GM10266 (cell line): ENCODE measurements around the gene PDE7B.

ENCODE experiments used
- DNase-seq: peaks from one replicate; pipeline ENCODE4 v3.0.0; 2012; ENCODE audit errors: extremely low spot score
- CTCF ChIP-seq: IDR thresholded peaks from 2 replicates; pipeline ENCODE4 v1.5.1; 2012; ENCODE audit warnings: mild to moderate bottlenecking, low read depth; ENCODE audit not compliant: control insufficient read depth, insufficient read depth; ENCODE audit errors: missing control alignments

PDE7B gene

GRCh38 chr6:135902756-135903331 is 51.3 kb downstream of the PDE7B start:
- no peak for TF ChIP-seq CTCF
- DNase-seq, result no peak

- DNase-seq, result no peak
- TF ChIP-seq CTCF, result no peak
Measured at GRCh38 chr6:135904666-135905065, 53.2 kb downstream of the PDE7B start.

GRCh38 chr6:135905604-135906300 is 54.3 kb downstream of the PDE7B start:
- DNase-seq, result no peak
- no peak for TF ChIP-seq CTCF

- TF ChIP-seq CTCF, result no peak
- no peak for DNase-seq
Measured at GRCh38 chr6:135906542-135906941, 55.0 kb downstream of the PDE7B start.

- no peak for DNase-seq
- no peak for TF ChIP-seq CTCF
Measured at GRCh38 chr6:135906972-135907465, 55.5 kb downstream of the PDE7B start.

GRCh38 chr6:135909737-135910387 is 58.4 kb downstream of the PDE7B start:
- peak; percentile 62 for DNase-seq
- peak; percentile 69 for TF ChIP-seq CTCF
